Stimulated activated CD8-positive, alpha-beta memory T cell treated with anti-CD3 and anti-CD28 coated beads, Interleukin-12 subunit alpha, Interleukin-12 subunit beta, amount 100 ng/mL, for 4 hours (primary cell): Measurements from ENCODE around the gene GZF1.

Experiments used
- DNase-seq: peaks from one replicate; pipeline ENCODE4 v3.0.0-alpha.2; 2020; ENCODE audit warnings: low read depth

The GZF1 gene

GRCh38 chr20:23407781-23408464 lies 45.9 kb downstream of the GZF1 start:
- no peak for DNase-seq

- DNase-seq: no peak
These were observed 47.0 kb downstream of the GZF1 start for GRCh38 chr20:23408957-23409356.

GRCh38 chr20:23409800-23410199 lies 47.8 kb downstream of the GZF1 start:
- DNase-seq: no peak

- DNase-seq: no peak
These were observed 49.1 kb downstream of the GZF1 start for GRCh38 chr20:23410916-23411695.

GRCh38 chr20:23412026-23412425 lies 50.0 kb downstream of the GZF1 start:
- DNase-seq: no peak

- DNase-seq: no peak
These were observed 52.0 kb downstream of the GZF1 start for GRCh38 chr20:23413862-23414422.

- DNase-seq: no peak
These were observed 52.7 kb downstream of the GZF1 start for GRCh38 chr20:23414526-23415188.

GRCh38 chr20:23415555-23415954 lies 53.6 kb downstream of the GZF1 start:
- no peak for DNase-seq

- peak; percentile 6 for DNase-seq
These were observed 54.1 kb downstream of the GZF1 start for GRCh38 chr20:23415959-23416583.

- no peak for DNase-seq
These were observed 55.9 kb downstream of the GZF1 start for GRCh38 chr20:23417861-23418260.

- DNase-seq: no peak
These were observed 57.6 kb downstream of the GZF1 start for GRCh38 chr20:23419657-23419994.

- peak; percentile 42 for DNase-seq
These were observed 58.3 kb downstream of the GZF1 start for GRCh38 chr20:23419995-23420901.

GRCh38 chr20:23420943-23421931 lies 59.3 kb downstream of the GZF1 start, which contains the start of gene NAPB:
Gene NAPB (minus strand): TSS chr20:23421488. CDS start chr20:23421402, 86 bp downstream.
- DNase-seq: peak; percentile 88
